HUES64 (cell line): ENCODE measurements around the gene B3GNT9.

Experiments
- H3K27ac ChIP-seq: 2 replicates; pipeline ENCODE4 v1.7.0; 2013; ENCODE audit warnings: low read depth, low read length, inconsistent platforms
- H3K27me3 ChIP-seq: 2 replicates; pipeline ENCODE4 v1.6.1; 2013; ENCODE audit warnings: mild to moderate bottlenecking, low read length; ENCODE audit not compliant: insufficient read depth
- H3K36me3 ChIP-seq: 2 replicates; pipeline ENCODE4 v1.6.1; 2013; ENCODE audit warnings: mild to moderate bottlenecking, low read length; ENCODE audit not compliant: insufficient read depth
- H3K4me1 ChIP-seq: 2 replicates; pipeline ENCODE4 v1.6.1; 2013; ENCODE audit warnings: mild to moderate bottlenecking, low read length, moderate library complexity; ENCODE audit not compliant: insufficient read depth
- H3K4me3 ChIP-seq: 2 replicates; pipeline ENCODE4 v1.5.1; 2013; ENCODE audit warnings: mild to moderate bottlenecking, low read length, moderate library complexity
- H3K9ac ChIP-seq: 2 replicates; pipeline ENCODE4 v1.6.1; 2013; ENCODE audit warnings: mild to moderate bottlenecking, low read depth, low read length
- H3K9me3 ChIP-seq: 2 replicates; pipeline ENCODE4 v1.6.1; 2013; ENCODE audit warnings: low read depth, low read length; ENCODE audit not compliant: insufficient read depth
- WGBS: fragments of 150-250, 120-280 bp; methylation state at CpG from one replicate; pipeline ENCODE4 v1.1.7; 2013; ENCODE audit warnings: missing lambda C conversion rate; 5-methylcytosine and 5-hydroxymethylcytosine counted together

B3GNT9 gene

GRCh38 chr16:67104845-67105244 is 46.0 kb downstream of the B3GNT9 start:
- no peak overlapping the region for H3K4me3 ChIP-seq
- no peaks in the 10 kb centered on the region for H3K9me3 ChIP-seq
- H3K9ac ChIP-seq, result no peak overlapping the region
- 96% methylated on average over 6 of the region's 6 CpGs for WGBS
- no peaks in the 10 kb centered on the region for H3K27me3 ChIP-seq
- H3K4me1 ChIP-seq, result no peaks in the 10 kb centered on the region
- H3K27ac ChIP-seq, result no peak overlapping the region
- H3K36me3 ChIP-seq, result peaks cover 2% of the 10 kb centered on the region; the same call in 1 of the 2 replicates

GRCh38 chr16:67104061-67104460 is 46.7 kb downstream of the B3GNT9 start:
- H3K4me1 ChIP-seq, result no peaks in the 10 kb centered on the region
- H3K4me3 ChIP-seq, result no peak overlapping the region
- WGBS, result 73% methylated on average over 4 of the region's 4 CpGs
- no peaks in the 10 kb centered on the region for H3K27me3 ChIP-seq
- no peak overlapping the region for H3K27ac ChIP-seq
- peaks cover 10% of the 10 kb centered on the region; the same call in 1 of the 2 replicates for H3K36me3 ChIP-seq
- no peak overlapping the region for H3K9ac ChIP-seq
- no peaks in the 10 kb centered on the region for H3K9me3 ChIP-seq

GRCh38 chr16:67101311-67102082 is 49.3 kb downstream of the B3GNT9 start:
- Histone ChIP-seq H3K4me1 (no peaks in the 10 kb centered on the region), H3K9ac (no peak overlapping the region), H3K4me3 (no peak overlapping the region), H3K36me3 (peaks cover 18% of the 10 kb centered on the region), H3K27ac (no peak overlapping the region), H3K27me3 (no peaks in the 10 kb centered on the region), H3K9me3 (no peaks in the 10 kb centered on the region)
- 96% methylated on average over 3 of the region's 4 CpGs for WGBS

- no peak overlapping the region for H3K9ac ChIP-seq
- no peaks in the 10 kb centered on the region for H3K27me3 ChIP-seq
- H3K36me3 ChIP-seq, result peaks cover 18% of the 10 kb centered on the region
- no peaks in the 10 kb centered on the region for H3K9me3 ChIP-seq
- H3K4me1 ChIP-seq, result no peaks in the 10 kb centered on the region
- 83% methylated on average over 1 of the region's 1 CpG for WGBS
- no peak overlapping the region for H3K4me3 ChIP-seq
- H3K27ac ChIP-seq, result no peak overlapping the region
Measured at GRCh38 chr16:67100569-67101310, 50.1 kb downstream of the B3GNT9 start.

- Histone ChIP-seq H3K9ac (no peak overlapping the region), H3K4me3 (no peak overlapping the region), H3K9me3 (no peaks in the 10 kb centered on the region), H3K27ac (no peak overlapping the region), H3K4me1 (no peaks in the 10 kb centered on the region), H3K27me3 (no peaks in the 10 kb centered on the region), H3K36me3 (peaks cover 18% of the 10 kb centered on the region)
- 96% methylated on average over 2 of the region's 2 CpGs for WGBS
Measured at GRCh38 chr16:67098599-67098998, 52.2 kb downstream of the B3GNT9 start.
